ENCODE results near the gene PARN.

GRCh38 chr16:14494396-14494966, 135.6 kb downstream of the PARN start:
- TF ChIP-seq CTCF (IDR thresholded peaks at IDR 0.05) (no peak), POLR2AphosphoS5 (IDR thresholded peaks at IDR 0.05) (no peak), POLR2A (IDR thresholded peaks at IDR 0.05) (no peak)

Data from prostate gland (tissue), 2 donors.